Measurements from ENCODE around the gene RNASE4.

GRCh38 chr14:20682435-20683124, 1.8 kb upstream of the RNASE4 start:
- TF ChIP-seq CTCF (conservative IDR thresholded peaks at IDR 0.05; ENCODE audit: low read depth, low read length) (no peak; the same call in 1 of the 2 replicates), EZH2 (IDR thresholded peaks at IDR 0.05; ENCODE audit: low read length, unreplicated experiment) (no peak), EZH2phosphoT487 (IDR thresholded peaks at IDR 0.05; ENCODE audit: borderline replicate concordance, low read length) (no peak)

Measured in PC-3 (cell line).